ENCODE data around the gene TEAD1. TPM values are rescaled to one million over a fixed set of nuclear protein-coding genes. Genes with fewer than 3 reads are reported as not detected.

TEAD1 gene
- total and polyA plus RNA-seq, 2 donors (not counting 1 experiment from before 2014, with no cell fraction given) = 88.6 to 121 TPM

GRCh38 chr11:12695873-12696272 lies 21.7 kb downstream of the TEAD1 start:
- H3K9ac ChIP-seq (ENCODE audit: insufficient read depth, low read length) = no peak overlapping the region
- no peak for DNase-seq (ENCODE audit: low read depth in 2 of 2)
- no peaks in the 10 kb centered on the region for H3K9me3 ChIP-seq (ENCODE audit: control insufficient read depth, insufficient read depth, low read depth, low read length)
- H4K20me1 ChIP-seq (ENCODE audit: control insufficient read depth, extremely low read depth, insufficient read depth, low read length) = no peaks in the 10 kb centered on the region
- H3K27me3 ChIP-seq (ENCODE audit: control insufficient read depth, insufficient read depth, low read length) = no peaks in the 10 kb centered on the region
- peak overlapping the region; percentile 96 for H3K27ac ChIP-seq (ENCODE audit: insufficient read depth, low read length)
- H2AFZ ChIP-seq (ENCODE audit: low read length) = no peak overlapping the region
- no peak overlapping the region for H3K4me2 ChIP-seq (ENCODE audit: extremely low read depth, insufficient read depth, low read length)
- peaks cover 39% of the 10 kb centered on the region for H3K4me1 ChIP-seq (ENCODE audit: control insufficient read depth, extremely low read depth, insufficient read depth, low read length)
- peaks cover 91% of the 10 kb centered on the region for H3K79me2 ChIP-seq (ENCODE audit: control insufficient read depth, insufficient read depth, low read length)
- no peak overlapping the region for H3K4me3 ChIP-seq (replicated peaks in 1 of 4; ENCODE audit: control extremely low read depth in 1 of 4, insufficient read depth in 1 of 4, low read depth in 3 of 4, low read length in 4 of 4)
- no peak for TF ChIP-seq EZH2 (IDR thresholded peaks at IDR 0.05; ENCODE audit: low read length, missing control alignments)
- no peaks in the 10 kb centered on the region for H3K36me3 ChIP-seq (ENCODE audit: control insufficient read depth, insufficient read depth, low read length)

DNA sequence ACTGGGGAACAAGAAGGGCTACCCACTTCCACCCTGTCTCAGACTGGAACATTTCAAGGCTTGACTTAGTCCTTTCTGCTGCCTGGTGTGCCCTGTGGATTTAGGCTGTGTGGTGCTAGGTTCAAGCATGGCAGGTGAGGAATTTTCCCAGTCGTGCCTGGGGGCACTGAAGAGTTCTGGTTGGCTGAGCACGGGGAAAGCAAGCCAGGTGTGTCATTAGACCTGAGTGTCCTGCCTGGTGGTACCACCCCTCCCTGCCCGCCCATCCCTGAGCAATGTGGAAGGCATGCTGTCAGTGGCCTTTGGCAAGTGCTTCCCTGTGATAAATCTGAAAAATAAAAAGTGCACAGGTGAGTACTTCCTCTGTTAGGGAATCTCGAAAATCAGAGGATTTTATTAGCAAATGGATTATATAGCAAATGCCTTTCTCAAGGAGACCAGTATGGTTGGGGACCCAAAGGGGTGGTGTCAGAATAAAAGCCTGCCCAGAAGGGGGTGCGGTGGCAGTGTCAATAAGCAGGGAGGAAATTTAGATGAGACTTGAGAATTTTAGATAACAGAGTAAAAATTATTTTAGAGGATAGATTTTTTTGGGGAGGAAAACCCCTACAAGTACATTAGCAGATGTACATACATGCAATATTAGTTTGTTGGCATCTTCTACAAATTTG lies 22.8 kb downstream of the TEAD1 start:
- H2AFZ ChIP-seq (ENCODE audit: low read length) = no peak overlapping the region

GRCh38 chr11:12698048-12698447 lies 23.8 kb downstream of the TEAD1 start:
- Histone ChIP-seq H3K9me3 (ENCODE audit: control insufficient read depth, insufficient read depth, low read depth, low read length) (no peaks in the 10 kb centered on the region), H3K9ac (ENCODE audit: insufficient read depth, low read length) (no peak overlapping the region), H3K27me3 (ENCODE audit: control insufficient read depth, insufficient read depth, low read length) (no peaks in the 10 kb centered on the region), H3K4me2 (ENCODE audit: extremely low read depth, insufficient read depth, low read length) (no peak overlapping the region), H3K36me3 (ENCODE audit: control insufficient read depth, insufficient read depth, low read length) (no peaks in the 10 kb centered on the region), H4K20me1 (ENCODE audit: control insufficient read depth, extremely low read depth, insufficient read depth, low read length) (peaks cover 2% of the 10 kb centered on the region), H2AFZ (ENCODE audit: low read length) (no peak overlapping the region), H3K4me3 (replicated peaks in 1 of 4; ENCODE audit: control extremely low read depth in 1 of 4, insufficient read depth in 1 of 4, low read depth in 3 of 4, low read length in 4 of 4) (no peak overlapping the region), H3K27ac (ENCODE audit: insufficient read depth, low read length) (no peak overlapping the region), H3K79me2 (ENCODE audit: control insufficient read depth, insufficient read depth, low read length) (peaks cover 93% of the 10 kb centered on the region), H3K4me1 (ENCODE audit: control insufficient read depth, extremely low read depth, insufficient read depth, low read length) (peaks cover 21% of the 10 kb centered on the region)
- TF ChIP-seq, protein P1, sequence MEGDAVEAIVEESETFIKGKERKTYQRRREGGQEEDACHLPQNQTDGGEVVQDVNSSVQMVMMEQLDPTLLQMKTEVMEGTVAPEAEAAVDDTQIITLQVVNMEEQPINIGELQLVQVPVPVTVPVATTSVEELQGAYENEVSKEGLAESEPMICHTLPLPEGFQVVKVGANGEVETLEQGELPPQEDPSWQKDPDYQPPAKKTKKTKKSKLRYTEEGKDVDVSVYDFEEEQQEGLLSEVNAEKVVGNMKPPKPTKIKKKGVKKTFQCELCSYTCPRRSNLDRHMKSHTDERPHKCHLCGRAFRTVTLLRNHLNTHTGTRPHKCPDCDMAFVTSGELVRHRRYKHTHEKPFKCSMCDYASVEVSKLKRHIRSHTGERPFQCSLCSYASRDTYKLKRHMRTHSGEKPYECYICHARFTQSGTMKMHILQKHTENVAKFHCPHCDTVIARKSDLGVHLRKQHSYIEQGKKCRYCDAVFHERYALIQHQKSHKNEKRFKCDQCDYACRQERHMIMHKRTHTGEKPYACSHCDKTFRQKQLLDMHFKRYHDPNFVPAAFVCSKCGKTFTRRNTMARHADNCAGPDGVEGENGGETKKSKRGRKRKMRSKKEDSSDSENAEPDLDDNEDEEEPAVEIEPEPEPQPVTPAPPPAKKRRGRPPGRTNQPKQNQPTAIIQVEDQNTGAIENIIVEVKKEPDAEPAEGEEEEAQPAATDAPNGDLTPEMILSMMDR (conservative IDR thresholded peaks at IDR 0.05 in 1 of 2, IDR thresholded peaks at IDR 0.05 in 1 of 2; ENCODE audit: low read depth in 1 of 2, low read length in 2 of 2) = no peak
- TF ChIP-seq EZH2 (IDR thresholded peaks at IDR 0.05; ENCODE audit: low read length, missing control alignments) = no peak
- DNase-seq (ENCODE audit: low read depth in 2 of 2) = no peak

More for the DNA sequence above, 22.8 kb downstream of the TEAD1 start:
- Histone ChIP-seq H3K9me3 (ENCODE audit: control insufficient read depth, insufficient read depth, low read depth, low read length) (no peaks in the 10 kb centered on the region), H3K4me3 (replicated peaks in 1 of 4; ENCODE audit: control extremely low read depth in 1 of 4, insufficient read depth in 1 of 4, low read depth in 3 of 4, low read length in 4 of 4) (no peak overlapping the region), H3K36me3 (ENCODE audit: control insufficient read depth, insufficient read depth, low read length) (no peaks in the 10 kb centered on the region), H3K4me1 (ENCODE audit: control insufficient read depth, extremely low read depth, insufficient read depth, low read length) (peaks cover 30% of the 10 kb centered on the region), H3K4me2 (ENCODE audit: extremely low read depth, insufficient read depth, low read length) (no peak overlapping the region), H3K27ac (ENCODE audit: insufficient read depth, low read length) (no peak overlapping the region), H3K9ac (ENCODE audit: insufficient read depth, low read length) (no peak overlapping the region), H3K27me3 (ENCODE audit: control insufficient read depth, insufficient read depth, low read length) (no peaks in the 10 kb centered on the region), H4K20me1 (ENCODE audit: control insufficient read depth, extremely low read depth, insufficient read depth, low read length) (peaks cover 2% of the 10 kb centered on the region), H3K79me2 (ENCODE audit: control insufficient read depth, insufficient read depth, low read length) (peaks cover 91% of the 10 kb centered on the region)
- DNase-seq (ENCODE audit: low read depth in 2 of 2) = no peak
- TF ChIP-seq, protein P1 (conservative IDR thresholded peaks at IDR 0.05 in 1 of 2, IDR thresholded peaks at IDR 0.05 in 1 of 2; ENCODE audit: low read depth in 1 of 2, low read length in 2 of 2) = no peak
- TF ChIP-seq EZH2 (IDR thresholded peaks at IDR 0.05; ENCODE audit: low read length, missing control alignments) = no peak

Data from fibroblast of lung (primary cell).